Smooth muscle cell (in vitro differentiated cells): ENCODE data around the gene DOK3. TPM values are rescaled to one million over a fixed set of nuclear protein-coding genes. Genes with fewer than 3 reads are reported as not detected.
A peak's percentile ranks its signal among the peaks of the same experiment; 100 is the strongest.
"Not testable (repeated sequence)": the region's sequence is repeated elsewhere in the genome, so short reads cannot be mapped to it uniquely, and the experiment has no call there.

ENCODE experiments used
- DNase-seq: peaks from one replicate; lab custom pipeline; 2025; ENCODE audit not compliant: unreplicated experiment; lab: John Stamatoyannopoulos, UW
- H2AFZ ChIP-seq: fragments of 200-600 bp; sonication (generic); 2 replicates; pipeline ENCODE4 v1.6.0; 2016; ENCODE audit warnings: antibody characterized with exemption, low read depth, mild to moderate bottlenecking
- H3F3A ChIP-seq: fragments of 200-600 bp; sonication (generic); 2 replicates; pipeline ENCODE4 v1.6.0; 2017; ENCODE audit warnings: antibody characterized with exemption, low read depth
- H3K27ac ChIP-seq: fragments of 200-600 bp; sonication (generic); 2 replicates; pipeline ENCODE4 v1.5.1; 2016; ENCODE audit warnings: low read depth, mild to moderate bottlenecking
- H3K27me3 ChIP-seq: fragments of 200-600 bp; sonication (generic); 2 replicates; pipeline ENCODE4 v1.6.1; 2016; ENCODE audit warnings: low read depth, mild to moderate bottlenecking
- H3K36me3 ChIP-seq: fragments of 200-600 bp; sonication (generic); 2 replicates; pipeline ENCODE4 v1.5.1; 2016; ENCODE audit warnings: low read depth
- H3K4me1 ChIP-seq: fragments of 200-600 bp; sonication (generic); 2 replicates; pipeline ENCODE4 v1.5.1; 2016; ENCODE audit warnings: low read depth
- H3K4me2 ChIP-seq: fragments of 200-600 bp; sonication (generic); 2 replicates; pipeline ENCODE4 v1.6.0; 2016; ENCODE audit warnings: mild to moderate bottlenecking
- H3K4me3 ChIP-seq: fragments of 200-600 bp; sonication (generic); 2 replicates; pipeline ENCODE4 v1.5.1; 2016; ENCODE audit warnings: mild to moderate bottlenecking
- H3K79me2 ChIP-seq: fragments of 200-600 bp; sonication (generic); 2 replicates; pipeline ENCODE4 v1.6.0; 2016; ENCODE audit warnings: low read depth, mild to moderate bottlenecking
- H3K9ac ChIP-seq: fragments of 200-600 bp; sonication (generic); 2 replicates; pipeline ENCODE4 v1.6.0; 2016; ENCODE audit warnings: low read depth
- H3K9me3 ChIP-seq: fragments of 200-600 bp; sonication (generic); replicated peaks from 2 replicates; pipeline ENCODE4 v1.5.1; 2016; ENCODE audit warnings: low read depth
- H4K20me1 ChIP-seq: fragments of 200-600 bp; sonication (generic); 2 replicates; pipeline ENCODE4 v1.6.0; 2016; ENCODE audit warnings: low read depth
- WGBS: methylation state at CpG from one replicate; pipeline ENCODE4 v1.1.7; 2016; ENCODE audit warnings: low lambda C conversion rate; 5-methylcytosine and 5-hydroxymethylcytosine counted together
- polyA plus RNA-seq: library from polyadenylated mRNA; unstranded; fragments of >200 nt; fragmentation: Nextera tagmentation; extraction: Ambion mirVana; gene quantifications from 2 replicates; pipeline ENCODE4 v1.2.1, GENCODE V29; 2016
- total RNA-seq: library from RNA; depleted of rRNA; stranded (reverse); fragments of >200 nt; gene quantifications from 2 replicates; pipeline ENCODE4 v1.2.3, GENCODE V29; 2014
- TF ChIP-seq, protein P1 (sequence below): fragments of 200-600 bp; sonication (generic); IDR thresholded peaks from 2 replicates; pipeline ENCODE4 v1.5.1; 2017; ENCODE audit warnings: borderline replicate concordance, mild to moderate bottlenecking, antibody characterized with exemption; ENCODE audit not compliant: insufficient read depth, poor library complexity, severe bottlenecking

DOK3 gene
- total and polyA plus RNA-seq, 2 experiments from 2014 or later: 0.58 to 1.4 TPM

DNA sequence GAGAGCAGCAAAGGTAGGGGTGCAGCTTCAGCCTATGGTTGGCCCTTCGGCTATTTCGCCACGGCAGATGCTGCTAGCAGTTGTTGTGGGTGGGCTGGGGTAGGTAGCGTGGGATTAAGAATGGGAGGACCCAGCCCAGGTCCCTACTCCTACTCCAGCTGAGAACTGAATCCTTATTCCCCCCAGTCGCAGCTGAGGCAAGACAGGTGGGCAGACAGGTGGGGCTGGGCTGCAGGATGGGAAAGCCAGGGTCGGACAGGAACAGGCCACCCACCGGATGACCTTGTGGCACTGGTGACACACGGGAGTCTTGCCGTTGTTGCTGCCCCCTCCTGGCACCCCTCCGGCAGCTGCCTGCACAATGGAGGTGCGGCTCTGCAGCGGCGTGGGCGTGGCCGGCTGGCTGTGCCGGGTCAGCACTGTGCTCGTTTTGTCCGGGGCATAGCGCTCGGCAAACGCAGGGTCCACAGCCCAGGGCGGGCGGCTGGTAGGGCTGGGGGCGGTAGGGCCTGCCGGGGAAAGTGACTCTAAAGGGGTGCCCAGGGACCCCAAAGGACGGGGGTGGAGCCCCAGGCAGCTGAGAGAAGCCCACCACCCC lies 20.4 kb downstream of the DOK3 start:
- no peak overlapping the region for H3K27ac ChIP-seq
- H3K9me3 ChIP-seq: no peaks in the 10 kb centered on the region
- DNase-seq: no peak
- no peak overlapping the region for H3K9ac ChIP-seq
- peaks cover 43% of the 10 kb centered on the region for H3K79me2 ChIP-seq
- H2AFZ ChIP-seq: no peak overlapping the region
- peaks cover 16% of the 10 kb centered on the region for H3K4me1 ChIP-seq
- no peak overlapping the region for H3K4me3 ChIP-seq
- H3K36me3 ChIP-seq: no peaks in the 10 kb centered on the region
- peaks cover 50% of the 10 kb centered on the region for H3F3A ChIP-seq
- peaks cover 100% of the 10 kb centered on the region for H4K20me1 ChIP-seq
- 90% methylated on average over 23 of the region's 26 CpGs for WGBS
- H3K4me2 ChIP-seq: no peak overlapping the region
- H3K27me3 ChIP-seq: no peaks in the 10 kb centered on the region
- TF ChIP-seq, protein P1, sequence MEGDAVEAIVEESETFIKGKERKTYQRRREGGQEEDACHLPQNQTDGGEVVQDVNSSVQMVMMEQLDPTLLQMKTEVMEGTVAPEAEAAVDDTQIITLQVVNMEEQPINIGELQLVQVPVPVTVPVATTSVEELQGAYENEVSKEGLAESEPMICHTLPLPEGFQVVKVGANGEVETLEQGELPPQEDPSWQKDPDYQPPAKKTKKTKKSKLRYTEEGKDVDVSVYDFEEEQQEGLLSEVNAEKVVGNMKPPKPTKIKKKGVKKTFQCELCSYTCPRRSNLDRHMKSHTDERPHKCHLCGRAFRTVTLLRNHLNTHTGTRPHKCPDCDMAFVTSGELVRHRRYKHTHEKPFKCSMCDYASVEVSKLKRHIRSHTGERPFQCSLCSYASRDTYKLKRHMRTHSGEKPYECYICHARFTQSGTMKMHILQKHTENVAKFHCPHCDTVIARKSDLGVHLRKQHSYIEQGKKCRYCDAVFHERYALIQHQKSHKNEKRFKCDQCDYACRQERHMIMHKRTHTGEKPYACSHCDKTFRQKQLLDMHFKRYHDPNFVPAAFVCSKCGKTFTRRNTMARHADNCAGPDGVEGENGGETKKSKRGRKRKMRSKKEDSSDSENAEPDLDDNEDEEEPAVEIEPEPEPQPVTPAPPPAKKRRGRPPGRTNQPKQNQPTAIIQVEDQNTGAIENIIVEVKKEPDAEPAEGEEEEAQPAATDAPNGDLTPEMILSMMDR: no peak

DNA sequence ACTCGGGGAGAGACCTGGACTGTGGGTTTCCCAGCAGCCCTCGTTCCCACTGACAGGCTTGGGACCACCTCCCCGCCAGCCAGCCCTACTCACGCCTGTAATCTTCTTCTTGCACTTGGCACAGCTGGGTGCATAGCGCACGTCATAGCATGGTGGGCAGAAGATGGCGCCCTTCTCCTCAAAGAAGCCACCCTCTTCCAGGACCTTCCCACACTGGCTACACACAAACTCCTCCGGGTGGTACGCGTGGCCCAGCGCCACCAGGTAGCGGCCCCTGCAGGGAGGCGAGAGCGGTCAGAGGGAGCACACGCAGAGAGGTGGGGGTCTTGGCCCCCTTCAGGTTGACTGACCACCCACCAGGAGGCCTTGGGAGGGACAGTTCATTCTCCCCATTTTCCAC lies 21.7 kb downstream of the DOK3 start:
- Histone ChIP-seq H3K4me2 (no peak overlapping the region), H3K9me3 (no peaks in the 10 kb centered on the region), H3K36me3 (no peaks in the 10 kb centered on the region), H3K4me3 (no peak overlapping the region), H3K79me2 (peaks cover 30% of the 10 kb centered on the region), H2AFZ (no peak overlapping the region), H3K27me3 (no peaks in the 10 kb centered on the region), H3K4me1 (peaks cover 6% of the 10 kb centered on the region), H4K20me1 (peaks cover 100% of the 10 kb centered on the region), H3F3A (peaks cover 50% of the 10 kb centered on the region), H3K9ac (no peak overlapping the region), H3K27ac (no peak overlapping the region)
- TF ChIP-seq, protein P1: no peak
- no peak for DNase-seq
- 97% methylated on average over 15 of the region's 15 CpGs for WGBS

DNA sequence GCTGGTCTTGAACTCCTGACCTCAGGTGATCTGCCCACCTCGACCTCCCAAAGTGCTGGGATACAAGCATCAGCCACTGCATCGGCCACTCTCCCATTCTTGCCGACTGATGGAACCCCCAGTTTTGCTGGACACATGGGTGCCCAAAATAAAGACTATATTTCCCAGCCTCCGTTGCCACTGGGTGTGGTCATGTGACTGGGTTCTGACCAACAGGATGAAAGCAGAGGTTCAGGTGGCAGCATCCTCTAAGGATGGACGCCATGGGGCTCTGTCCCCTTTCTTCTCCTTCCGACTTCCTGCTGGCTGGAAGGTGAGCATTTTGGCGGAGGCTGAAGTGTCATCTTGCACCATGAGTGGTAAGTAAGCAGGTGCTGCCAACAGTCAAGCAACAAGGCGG lies 22.5 kb downstream of the DOK3 start:
- Histone ChIP-seq H3K4me1 (peaks cover 6% of the 10 kb centered on the region), H4K20me1 (peaks cover 100% of the 10 kb centered on the region), H2AFZ (no peak overlapping the region), H3F3A (peaks cover 47% of the 10 kb centered on the region), H3K36me3 (no peaks in the 10 kb centered on the region), H3K79me2 (peaks cover 22% of the 10 kb centered on the region), H3K27ac (no peak overlapping the region), H3K27me3 (no peaks in the 10 kb centered on the region), H3K4me3 (no peak overlapping the region), H3K4me2 (no peak overlapping the region), H3K9me3 (no peaks in the 10 kb centered on the region), H3K9ac (no peak overlapping the region)
- TF ChIP-seq, protein P1: no peak
- DNase-seq: no peak
- WGBS: 100% methylated on average over 8 of the region's 8 CpGs

DNA sequence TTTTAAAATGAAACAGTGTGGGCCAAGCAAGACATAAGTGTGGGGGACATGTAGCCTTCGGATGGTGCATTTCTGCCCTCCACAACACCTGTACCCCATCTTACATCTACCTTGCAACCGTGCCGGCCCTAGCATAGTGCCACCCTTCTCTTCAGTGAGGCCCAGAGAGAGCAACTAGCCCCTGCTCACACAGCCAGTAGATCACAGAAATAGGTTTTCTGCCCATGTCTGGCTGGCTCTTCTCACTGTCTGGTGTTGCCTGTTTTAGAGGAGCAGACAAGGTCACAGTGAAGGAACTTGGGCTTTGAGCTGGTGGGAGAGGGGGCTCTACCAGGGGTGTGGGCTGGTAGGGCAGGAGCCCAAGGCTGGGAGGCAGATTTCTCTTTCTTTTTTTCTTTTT lies 23.4 kb downstream of the DOK3 start:
- no peaks in the 10 kb centered on the region for H3K27me3 ChIP-seq
- no peak overlapping the region for H2AFZ ChIP-seq
- peaks cover 5% of the 10 kb centered on the region for H3K4me1 ChIP-seq
- DNase-seq: no peak
- peaks cover 100% of the 10 kb centered on the region for H4K20me1 ChIP-seq
- H3K9ac ChIP-seq: no peak overlapping the region
- peaks cover 48% of the 10 kb centered on the region for H3F3A ChIP-seq
- 98% methylated on average over 3 of the region's 3 CpGs for WGBS
- no peak overlapping the region for H3K4me2 ChIP-seq
- TF ChIP-seq, protein P1: no peak
- H3K27ac ChIP-seq: no peak overlapping the region
- no peaks in the 10 kb centered on the region for H3K36me3 ChIP-seq
- peaks cover 20% of the 10 kb centered on the region for H3K79me2 ChIP-seq
- no peaks in the 10 kb centered on the region for H3K9me3 ChIP-seq
- no peak overlapping the region for H3K4me3 ChIP-seq

DNA sequence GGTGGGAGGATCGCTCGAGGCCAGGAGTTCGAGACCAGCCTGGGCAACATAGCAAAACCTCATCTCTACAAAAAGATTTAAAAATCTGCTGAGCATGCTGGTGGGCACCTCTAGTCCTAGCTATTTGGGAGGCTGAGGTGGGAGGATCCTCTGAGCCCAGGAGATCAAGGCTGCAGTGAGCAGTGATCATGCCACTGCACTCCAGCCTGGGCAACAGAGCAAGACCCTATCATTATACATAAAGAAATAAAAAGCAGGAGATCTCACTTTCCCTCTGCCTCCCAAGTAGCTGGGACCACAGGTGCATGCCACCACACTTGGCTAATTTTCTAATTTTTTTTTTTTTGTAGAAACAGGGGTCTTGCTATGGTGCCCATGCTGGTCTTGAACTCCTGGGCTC lies 23.9 kb downstream of the DOK3 start:
- Histone ChIP-seq H4K20me1 (peaks cover 99% of the 10 kb centered on the region), H3K27ac (peak overlapping the region; percentile 16), H3F3A (peaks cover 46% of the 10 kb centered on the region), H3K79me2 (peaks cover 15% of the 10 kb centered on the region)
- not testable (repeated sequence) for H3K27me3 ChIP-seq, H3K9ac ChIP-seq, H2AFZ ChIP-seq, H3K4me1 ChIP-seq, H3K4me3 ChIP-seq, H3K9me3 ChIP-seq, H3K36me3 ChIP-seq, H3K4me2 ChIP-seq, DNase-seq
- WGBS: 94% methylated on average over 3 of the region's 3 CpGs
